ENCODE measurements around the gene LAMB4. TPM values are rescaled to one million over a fixed set of nuclear protein-coding genes. Genes with fewer than 3 reads are reported as not detected.

LAMB4 gene
- total and polyA plus RNA-seq, 7 donors: 0.04 to 2.0 (median 0.14) TPM; not detected in 4

- Histone ChIP-seq H3K9me3 (no peaks in the 10 kb centered on the region), H3K36me3 (peaks cover under 1 to 26% (median 4%) of the 10 kb centered on the region in 4 donors), H3K27me3 (no peaks in the 10 kb centered on the region), H3K27ac (peak overlapping the region; percentile 83 to 87 (median 86)), H3K4me3 (peak overlapping the region in 1 of 4 donors; percentile 75), H3K4me1 (peaks cover 0 to 65% (median 58%) of the 10 kb centered on the region in 4 donors)
- TF ChIP-seq CTCF (IDR thresholded peaks at IDR 0.05): no peak
- no peak for TF ChIP-seq EP300 (IDR thresholded peaks at IDR 0.05)
- no peak for TF ChIP-seq POLR2A (IDR thresholded peaks at IDR 0.05)
- TF ChIP-seq POLR2AphosphoS5 (IDR thresholded peaks at IDR 0.05): no peak
- intact Hi-C loops (cut with DNase I): no loop called here
- WGBS, 2 donors: 87 to 88% methylated on average over 3 of the region's 3 CpGs
- DNase-seq: no peak
These were observed 131.3 kb downstream of the LAMB4 start for GRCh38 chr7:107998660-107999480.

- H3K27me3 ChIP-seq: no peaks in the 10 kb centered on the region
- peaks cover 8 to 34% (median 11%) of the 10 kb centered on the region in 4 donors for H3K36me3 ChIP-seq
- TF ChIP-seq POLR2AphosphoS5 (IDR thresholded peaks at IDR 0.05): no peak
- TF ChIP-seq EP300 (IDR thresholded peaks at IDR 0.05): no peak
- DNase-seq: no peak
- 30 to 68% methylated on average over 2 of the region's 2 CpGs for WGBS, 2 donors
- intact Hi-C loops (cut with DNase I): no loop called here
- peak overlapping the region in 1 of 4 donors; percentile 75 for H3K4me3 ChIP-seq
- peak overlapping the region; percentile 83 to 87 (median 86) for H3K27ac ChIP-seq
- H3K4me1 ChIP-seq: peaks cover 0 to 64% (median 56%) of the 10 kb centered on the region in 4 donors
- no peaks in the 10 kb centered on the region for H3K9me3 ChIP-seq
These were observed 132.0 kb downstream of the LAMB4 start for GRCh38 chr7:107998150-107998549.

GRCh38 chr7:107996072-107996882 is 133.9 kb downstream of the LAMB4 start:
- Histone ChIP-seq H3K4me1 (peaks cover 0 to 63% (median 55%) of the 10 kb centered on the region in 4 donors), H3K27me3 (no peaks in the 10 kb centered on the region)

DNA sequence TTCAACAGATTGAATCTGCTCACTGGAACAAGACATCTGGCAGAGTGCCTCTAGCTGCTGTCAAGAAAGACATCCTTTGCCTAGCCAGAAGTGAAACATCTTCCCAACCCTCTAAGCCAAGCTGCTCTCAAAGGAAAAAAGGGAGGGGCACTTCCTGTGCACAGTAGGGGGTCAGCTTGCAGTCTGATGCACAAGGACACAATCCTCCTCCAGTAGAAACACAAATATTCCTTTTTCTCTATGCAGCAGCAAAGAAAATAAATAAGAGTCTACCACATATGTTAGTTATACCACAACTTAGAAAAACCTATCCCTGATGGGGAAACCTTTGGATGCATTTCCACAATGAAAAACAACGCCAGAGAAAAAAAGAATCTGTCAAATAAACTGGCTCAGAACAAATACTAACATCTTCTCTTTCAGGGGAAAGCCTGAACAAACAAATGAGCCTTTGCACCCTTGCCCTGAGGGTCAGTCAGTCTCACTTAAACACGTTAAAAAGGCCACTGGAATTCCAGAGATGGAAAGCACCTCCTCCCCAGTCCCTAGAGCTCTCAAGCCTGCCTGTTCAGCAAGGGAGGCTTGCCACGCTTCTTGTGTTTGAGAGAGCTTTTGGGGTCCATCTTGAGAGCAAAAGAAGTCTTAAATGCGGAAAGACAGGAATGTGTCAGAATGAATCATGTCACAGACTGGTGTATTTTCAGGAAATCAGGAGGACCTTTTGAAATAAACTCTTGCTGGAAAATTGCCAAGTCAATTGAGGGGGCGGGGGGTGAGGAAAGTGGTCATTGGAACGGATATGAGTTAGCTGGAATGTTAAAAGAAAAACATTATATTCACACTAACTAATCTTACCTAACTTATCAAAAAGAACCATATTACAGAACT is 134.7 kb downstream of the LAMB4 start:
- 22 to 37% methylated on average over 6 of the region's 6 CpGs for WGBS, 2 donors
- H3K27me3 ChIP-seq: no peaks in the 10 kb centered on the region
- no peaks in the 10 kb centered on the region for H3K9me3 ChIP-seq
- peaks cover 0 to 60% (median 46%) of the 10 kb centered on the region in 4 donors for H3K4me1 ChIP-seq
- peaks cover 13 to 54% (median 19%) of the 10 kb centered on the region in 4 donors for H3K36me3 ChIP-seq
- no peak for TF ChIP-seq POLR2A (IDR thresholded peaks at IDR 0.05)
- TF ChIP-seq EP300 (IDR thresholded peaks at IDR 0.05): no peak
- peak in 2 of 4 donors; percentile 48 to 57 for TF ChIP-seq POLR2AphosphoS5 (IDR thresholded peaks at IDR 0.05)
- no peak for TF ChIP-seq CTCF (IDR thresholded peaks at IDR 0.05)
- intact Hi-C loops (cut with DNase I): no loop called here
- peak overlapping the region; percentile 63 to 86 (median 68) for H3K27ac ChIP-seq
- peak; percentile 82 for DNase-seq
- no peak overlapping the region for H3K4me3 ChIP-seq

More at GRCh38 chr7:107996072-107996882, 133.9 kb downstream of the LAMB4 start:
- no peak for TF ChIP-seq POLR2A (IDR thresholded peaks at IDR 0.05)
- no peak for TF ChIP-seq EP300 (IDR thresholded peaks at IDR 0.05)
- no peak for TF ChIP-seq CTCF (IDR thresholded peaks at IDR 0.05)
- no peak for TF ChIP-seq POLR2AphosphoS5 (IDR thresholded peaks at IDR 0.05)
- Histone ChIP-seq H3K27ac (peak overlapping the region; percentile 63 to 86 (median 68)), H3K36me3 (peaks cover 12 to 46% (median 19%) of the 10 kb centered on the region in 4 donors), H3K4me3 (no peak overlapping the region), H3K9me3 (no peaks in the 10 kb centered on the region)
- DNase-seq: no peak
- WGBS, 2 donors: 16 to 57% methylated on average over 7 of the region's 7 CpGs
- intact Hi-C loops (cut with DNase I): no loop called here
